T follicular helper cell (primary cell): ENCODE results near the gene FOXA1.

Experiments used
- DNase-seq: peaks from one replicate; pipeline ENCODE4 v3.0.0-alpha.2; 2020; ENCODE audit warnings: low read depth

Gene FOXA1

GRCh38 chr14:37589715-37590427, 5.2 kb downstream of the FOXA1 start:
- no peak for DNase-seq

GRCh38 chr14:37588956-37589714, 5.9 kb downstream of the FOXA1 start:
- DNase-seq: no peak

GRCh38 chr14:37588667-37588955, 6.4 kb downstream of the FOXA1 start:
- DNase-seq: no peak

- no peak for DNase-seq
Measured at GRCh38 chr14:37587881-37588666, 7.0 kb downstream of the FOXA1 start.

- no peak for DNase-seq
Measured at GRCh38 chr14:37587131-37587803, 7.8 kb downstream of the FOXA1 start.

- DNase-seq: no peak
Measured at GRCh38 chr14:37586797-37587130, 8.3 kb downstream of the FOXA1 start.

- no peak for DNase-seq
Measured at GRCh38 chr14:37585971-37586796, 8.9 kb downstream of the FOXA1 start.

GRCh38 chr14:37585101-37585511, 9.9 kb downstream of the FOXA1 start:
- DNase-seq: no peak

- DNase-seq: no peak
Measured at GRCh38 chr14:37584211-37585100, 10.6 kb downstream of the FOXA1 start.

- no peak for DNase-seq
Measured at GRCh38 chr14:37583358-37584210, 11.5 kb downstream of the FOXA1 start.

- DNase-seq: no peak
Measured at GRCh38 chr14:37580146-37580545, 14.9 kb downstream of the FOXA1 start.

- no peak for DNase-seq
Measured at GRCh38 chr14:37579274-37579673, 15.8 kb downstream of the FOXA1 start.

- no peak for DNase-seq
Measured at GRCh38 chr14:37573356-37573755, 21.7 kb downstream of the FOXA1 start.

- no peak for DNase-seq
Measured at GRCh38 chr14:37571391-37571790, 23.7 kb downstream of the FOXA1 start.

GRCh38 chr14:37569729-37570128, 25.3 kb downstream of the FOXA1 start:
- DNase-seq: no peak

GRCh38 chr14:37566811-37567371, 28.2 kb downstream of the FOXA1 start:
- no peak for DNase-seq

- DNase-seq: no peak
Measured at GRCh38 chr14:37565550-37565949, 29.5 kb downstream of the FOXA1 start.

- no peak for DNase-seq
Measured at GRCh38 chr14:37563189-37563588, 31.9 kb downstream of the FOXA1 start.

- no peak for DNase-seq
Measured at GRCh38 chr14:37559386-37559785, 35.7 kb downstream of the FOXA1 start.
